ENCODE data around the gene MCCC2. TPM values are rescaled to one million over a fixed set of nuclear protein-coding genes. Genes with fewer than 3 reads are reported as not detected.

MCCC2 gene
- polyA plus RNA-seq, 2 of the 4 experiments (the other 2 are of a cell fraction), result 49.4 to 88.4 TPM

DNA sequence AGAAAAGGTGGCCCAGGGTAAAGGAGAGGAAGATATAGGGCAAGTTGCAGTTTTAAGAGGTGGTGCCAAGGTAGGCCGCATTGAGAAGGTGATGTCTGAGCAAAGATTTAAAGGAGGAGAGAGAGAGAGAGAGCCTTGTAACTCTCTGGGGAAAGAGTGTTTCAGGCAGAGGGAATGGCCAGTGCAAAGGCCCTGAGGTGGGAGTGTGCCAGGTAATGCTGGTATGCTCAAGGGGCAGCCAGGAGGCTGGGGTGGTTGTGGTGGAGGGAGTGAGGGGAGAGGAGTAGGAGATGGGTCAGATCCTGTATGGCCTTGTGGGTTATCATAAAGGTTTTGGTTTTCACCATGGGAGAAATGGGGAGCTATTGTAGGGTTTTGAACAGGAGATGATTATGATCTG is 9.9 kb downstream of the MCCC2 start:
- Histone ChIP-seq H3K4me1 (peaks cover 23% of the 10 kb centered on the region), H3K27ac (no peak overlapping the region), H3K4me3 (no peak overlapping the region), H3K9me3 (no peaks in the 10 kb centered on the region), H3K4me2 (no peak overlapping the region)
- no peak for DNase-seq (ENCODE audit: low read depth in 1 of 2, low spot score in 1 of 2)
- TF ChIP-seq JUN (IDR thresholded peaks at IDR 0.05) (no peak), ZNF302 (CRISPR knock-in tag; IDR thresholded peaks at IDR 0.05) (no peak), RAD21 (conservative IDR thresholded peaks at IDR 0.05 in 1 of 2, IDR thresholded peaks at IDR 0.05 in 1 of 2) (no peak), SREBF2 (IDR thresholded peaks at IDR 0.05) (no peak), GATA3 (IDR thresholded peaks at IDR 0.05; ENCODE audit: borderline replicate concordance) (no peak), HMGXB4 (CRISPR knock-in tag; IDR thresholded peaks at IDR 0.05; ENCODE audit: borderline replicate concordance) (no peak), JUNB (IDR thresholded peaks at IDR 0.05) (no peak), CBX2 (IDR thresholded peaks at IDR 0.05; ENCODE audit: borderline replicate concordance, low read depth) (no peak), HOXA7 (CRISPR knock-in tag; IDR thresholded peaks at IDR 0.05) (no peak), HDAC2 (IDR thresholded peaks at IDR 0.05) (no peak), FOSL2 (IDR thresholded peaks at IDR 0.05) (no peak), FOSL2 (CRISPR knock-in tag; IDR thresholded peaks at IDR 0.05) (no peak), MAX (IDR thresholded peaks at IDR 0.05) (no peak), FOXS1 (CRISPR knock-in tag; IDR thresholded peaks at IDR 0.05) (no peak), TFCP2L1 (CRISPR knock-in tag; IDR thresholded peaks at IDR 0.05) (no peak), RCOR1 (IDR thresholded peaks at IDR 0.05; ENCODE audit: low read depth, low read length) (no peak)
- TF ChIP-seq, protein P1, sequence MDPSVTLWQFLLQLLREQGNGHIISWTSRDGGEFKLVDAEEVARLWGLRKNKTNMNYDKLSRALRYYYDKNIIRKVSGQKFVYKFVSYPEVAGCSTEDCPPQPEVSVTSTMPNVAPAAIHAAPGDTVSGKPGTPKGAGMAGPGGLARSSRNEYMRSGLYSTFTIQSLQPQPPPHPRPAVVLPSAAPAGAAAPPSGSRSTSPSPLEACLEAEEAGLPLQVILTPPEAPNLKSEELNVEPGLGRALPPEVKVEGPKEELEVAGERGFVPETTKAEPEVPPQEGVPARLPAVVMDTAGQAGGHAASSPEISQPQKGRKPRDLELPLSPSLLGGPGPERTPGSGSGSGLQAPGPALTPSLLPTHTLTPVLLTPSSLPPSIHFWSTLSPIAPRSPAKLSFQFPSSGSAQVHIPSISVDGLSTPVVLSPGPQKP (IDR thresholded peaks at IDR 0.05; ENCODE audit: low read depth, low read length), result no peak
- TF ChIP-seq, protein P2, sequence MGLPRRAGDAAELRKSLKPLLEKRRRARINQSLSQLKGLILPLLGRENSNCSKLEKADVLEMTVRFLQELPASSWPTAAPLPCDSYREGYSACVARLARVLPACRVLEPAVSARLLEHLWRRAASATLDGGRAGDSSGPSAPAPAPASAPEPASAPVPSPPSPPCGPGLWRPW (IDR thresholded peaks at IDR 0.05), result no peak
- FAIRE-seq, result no peak
- ChIA-PET POLR2A (no interaction called here), CTCF (interaction anchor here (1.3 to 1.5 kb wide), 2 partner anchors 16 to 161 kb away, joined by 3 to 8 read pairs; no protein-coding TSS in a partner anchor)
- WGBS (ENCODE audit: missing lambda C conversion rate), result 83% methylated on average over 1 of the region's 1 CpG
- no peak for ATAC-seq

GRCh38 chr5:71600783-71601182 is 13.6 kb downstream of the MCCC2 start:
- TF ChIP-seq FOSB (CRISPR knock-in tag; IDR thresholded peaks at IDR 0.05) (no peak), RFX5 (IDR thresholded peaks at IDR 0.05) (no peak), NR3C1 (IDR thresholded peaks at IDR 0.05) (no peak), TP53 (CRISPR knock-in tag; IDR thresholded peaks at IDR 0.05) (no peak), CTCF (IDR thresholded peaks at IDR 0.05) (no peak), SREBF2 (IDR thresholded peaks at IDR 0.05) (no peak), EHMT2 (IDR thresholded peaks at IDR 0.05; ENCODE audit: low read depth) (no peak), ATOH8 (CRISPR knock-in tag; IDR thresholded peaks at IDR 0.05; ENCODE audit: low read depth) (no peak), RNF2 (IDR thresholded peaks at IDR 0.05; ENCODE audit: borderline replicate concordance, low read depth) (no peak), ZNF302 (CRISPR knock-in tag; IDR thresholded peaks at IDR 0.05) (no peak), EHF (CRISPR knock-in tag; IDR thresholded peaks at IDR 0.05) (no peak), BHLHE40 (IDR thresholded peaks at IDR 0.05; ENCODE audit: low read depth, low read length) (no peak)
- TF ChIP-seq, protein P1 (IDR thresholded peaks at IDR 0.05; ENCODE audit: low read depth, low read length), result no peak
- TF ChIP-seq, protein P3, sequence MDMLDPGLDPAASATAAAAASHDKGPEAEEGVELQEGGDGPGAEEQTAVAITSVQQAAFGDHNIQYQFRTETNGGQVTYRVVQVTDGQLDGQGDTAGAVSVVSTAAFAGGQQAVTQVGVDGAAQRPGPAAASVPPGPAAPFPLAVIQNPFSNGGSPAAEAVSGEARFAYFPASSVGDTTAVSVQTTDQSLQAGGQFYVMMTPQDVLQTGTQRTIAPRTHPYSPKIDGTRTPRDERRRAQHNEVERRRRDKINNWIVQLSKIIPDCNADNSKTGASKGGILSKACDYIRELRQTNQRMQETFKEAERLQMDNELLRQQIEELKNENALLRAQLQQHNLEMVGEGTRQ (IDR thresholded peaks at IDR 0.05), result no peak
- FAIRE-seq, result no peak
- ATAC-seq, result peak in 1 of 2 experiments; percentile 10; a peak in 3 of 6 replicates
- Histone ChIP-seq H3K4me1 (peaks cover 29% of the 10 kb centered on the region), H3K4me2 (peak overlapping the region; percentile 49), H3K9me3 (no peaks in the 10 kb centered on the region), H3K4me3 (no peak overlapping the region), H3K27ac (peak overlapping the region; percentile 31 to 71; a peak in 5 of 6 replicates)
- ChIA-PET CTCF (interaction anchor here (0.6 to 2.1 kb wide), 14 partner anchors 10 to 189 kb away, joined by 3 to 28 read pairs (median 4); partner anchors contain the start of gene MCCC2), POLR2A (interaction anchor here (2.1 kb wide), 1 partner anchor 13 kb away, joined by 10 read pairs; the partner anchor contains the start of gene MCCC2)
- DNase-seq (ENCODE audit: low read depth in 1 of 2, low spot score in 1 of 2), result no peak
- 100% methylated on average over 1 of the region's 1 CpG for WGBS (ENCODE audit: missing lambda C conversion rate)
